ENCODE results near the gene FALEC. TPM values are rescaled to one million over a fixed set of nuclear protein-coding genes. Genes with fewer than 3 reads are reported as not detected.
"Not testable (repeated sequence)": the region's sequence is repeated elsewhere in the genome, so short reads cannot be mapped to it uniquely, and the experiment has no call there.

The FALEC gene
- polyA plus RNA-seq, 5 donors = 0.55 to 0.95 (median 0.76) TPM

DNA sequence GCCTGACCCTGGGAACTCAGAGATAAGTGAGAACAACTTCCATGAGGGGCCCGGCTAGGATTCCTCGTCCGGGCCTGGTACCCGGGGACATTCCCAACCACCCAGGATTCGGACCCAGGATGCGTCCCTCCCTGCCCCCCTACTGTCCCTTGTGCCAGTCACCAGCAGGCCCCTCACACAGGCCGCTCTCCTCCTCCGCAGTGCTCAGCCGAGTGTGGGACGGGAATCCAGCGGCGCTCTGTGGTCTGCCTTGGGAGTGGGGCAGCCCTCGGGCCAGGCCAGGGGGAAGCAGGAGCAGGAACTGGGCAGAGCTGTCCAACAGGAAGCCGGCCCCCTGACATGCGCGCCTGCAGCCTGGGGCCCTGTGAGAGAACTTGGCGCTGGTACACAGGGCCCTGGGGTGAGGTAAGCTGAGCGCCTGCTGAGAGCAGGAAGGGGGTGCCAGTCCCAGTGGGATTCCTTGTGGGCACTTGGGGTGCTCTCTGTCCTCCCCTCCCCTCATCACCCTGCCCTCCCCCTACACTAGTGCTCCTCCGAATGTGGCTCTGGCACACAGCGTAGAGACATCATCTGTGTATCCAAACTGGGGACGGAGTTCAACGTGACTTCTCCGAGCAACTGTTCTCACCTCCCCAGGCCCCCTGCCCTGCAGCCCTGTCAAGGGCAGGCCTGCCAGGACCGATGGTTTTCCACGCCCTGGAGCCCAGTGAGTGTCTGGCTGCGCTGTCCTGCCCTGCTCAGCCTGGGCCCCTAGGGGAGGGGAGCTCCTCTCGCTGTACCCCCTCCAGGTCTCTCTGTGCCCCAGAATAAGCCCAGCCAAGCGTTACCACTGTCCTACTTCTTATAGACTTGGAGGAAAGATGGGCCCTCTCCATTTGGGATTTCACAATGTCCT lies 43.5 kb downstream of the FALEC start:
- no peak for DNase-seq

GRCh38 chr1:150559656-150560010 lies 44.1 kb downstream of the FALEC start:
- DNase-seq = no peak

DNA sequence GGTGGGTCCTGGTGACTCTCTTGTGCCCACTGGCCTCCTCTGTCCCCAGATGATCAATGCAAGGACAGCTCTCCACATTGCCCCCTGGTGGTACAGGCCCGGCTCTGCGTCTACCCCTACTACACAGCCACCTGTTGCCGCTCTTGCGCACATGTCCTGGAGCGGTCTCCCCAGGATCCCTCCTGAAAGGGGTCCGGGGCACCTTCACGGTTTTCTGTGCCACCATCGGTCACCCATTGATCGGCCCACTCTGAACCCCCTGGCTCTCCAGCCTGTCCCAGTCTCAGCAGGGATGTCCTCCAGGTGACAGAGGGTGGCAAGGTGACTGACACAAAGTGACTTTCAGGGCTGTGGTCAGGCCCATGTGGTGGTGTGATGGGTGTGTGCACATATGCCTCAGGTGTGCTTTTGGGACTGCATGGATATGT lies 44.5 kb downstream of the FALEC start:
- DNase-seq = no peak

DNA sequence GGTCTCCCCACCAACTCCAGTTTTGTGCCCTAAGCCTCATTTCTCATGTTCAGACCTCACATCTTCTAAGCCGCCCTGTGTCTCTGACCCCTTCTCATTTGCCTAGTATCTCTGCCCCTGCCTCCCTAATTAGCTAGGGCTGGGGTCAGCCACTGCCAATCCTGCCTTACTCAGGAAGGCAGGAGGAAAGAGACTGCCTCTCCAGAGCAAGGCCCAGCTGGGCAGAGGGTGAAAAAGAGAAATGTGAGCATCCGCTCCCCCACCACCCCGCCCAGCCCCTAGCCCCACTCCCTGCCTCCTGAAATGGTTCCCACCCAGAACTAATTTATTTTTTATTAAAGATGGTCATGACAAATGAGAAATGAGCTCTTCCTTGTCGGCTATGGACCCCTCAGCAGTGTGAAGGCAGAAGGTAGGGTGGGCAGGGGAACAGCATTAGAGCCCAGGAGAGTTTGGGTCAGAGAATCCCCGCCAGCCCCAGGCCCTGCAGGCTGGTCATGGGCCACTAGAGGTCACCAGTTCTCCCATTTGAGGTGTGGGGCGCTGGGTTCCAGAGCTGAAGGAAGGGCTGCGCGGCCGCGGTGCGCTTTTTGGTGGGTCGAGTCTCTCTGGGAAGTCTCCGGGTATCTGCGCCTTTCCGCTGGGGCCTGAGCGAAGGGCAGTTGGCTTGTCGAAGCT lies 45.2 kb downstream of the FALEC start:
- DNase-seq = no peak

DNA sequence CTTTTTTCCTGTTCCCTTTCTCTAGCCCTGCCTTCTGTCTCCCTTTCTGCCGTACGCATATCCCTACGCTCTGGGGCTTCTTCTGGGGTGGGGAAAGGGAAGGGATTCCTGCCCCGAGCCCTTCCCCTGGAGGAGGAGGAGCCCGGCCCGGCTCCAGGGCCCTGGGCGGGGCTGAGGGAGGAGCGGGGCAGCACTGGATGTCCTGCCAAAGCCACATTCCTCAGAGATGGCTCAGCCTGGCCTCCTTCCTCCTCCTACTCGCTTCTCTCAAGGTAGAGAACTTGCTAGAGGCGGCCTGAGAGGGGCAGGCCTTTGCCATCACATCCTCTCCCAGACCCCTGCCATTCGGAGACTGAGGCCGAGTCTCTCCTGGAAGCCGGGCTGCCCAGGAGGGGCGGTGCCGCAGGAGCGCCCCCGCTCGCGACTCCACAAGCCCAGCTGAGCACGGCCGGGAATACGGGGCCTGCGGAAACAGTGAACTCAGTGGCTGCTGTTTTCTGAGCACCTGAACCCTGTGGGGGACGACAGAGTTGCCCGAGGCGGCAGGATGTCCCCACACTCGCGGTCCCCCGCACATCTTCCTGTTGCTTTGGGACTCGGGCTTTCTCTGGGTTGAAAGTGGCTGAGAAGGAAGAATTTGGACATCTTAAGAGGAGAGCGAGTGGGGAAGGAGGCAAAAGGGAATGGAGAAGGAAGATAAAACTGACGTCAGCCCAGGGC lies 45.9 kb downstream of the FALEC start:
- DNase-seq = peak; percentile 96 to 97

- peak; percentile 90 to 92 for DNase-seq
Observed at GRCh38 chr1:150561974-150562445, 46.5 kb downstream of the FALEC start.

- no peak for DNase-seq
Observed at GRCh38 chr1:150562446-150563339, 47.1 kb downstream of the FALEC start.

DNA sequence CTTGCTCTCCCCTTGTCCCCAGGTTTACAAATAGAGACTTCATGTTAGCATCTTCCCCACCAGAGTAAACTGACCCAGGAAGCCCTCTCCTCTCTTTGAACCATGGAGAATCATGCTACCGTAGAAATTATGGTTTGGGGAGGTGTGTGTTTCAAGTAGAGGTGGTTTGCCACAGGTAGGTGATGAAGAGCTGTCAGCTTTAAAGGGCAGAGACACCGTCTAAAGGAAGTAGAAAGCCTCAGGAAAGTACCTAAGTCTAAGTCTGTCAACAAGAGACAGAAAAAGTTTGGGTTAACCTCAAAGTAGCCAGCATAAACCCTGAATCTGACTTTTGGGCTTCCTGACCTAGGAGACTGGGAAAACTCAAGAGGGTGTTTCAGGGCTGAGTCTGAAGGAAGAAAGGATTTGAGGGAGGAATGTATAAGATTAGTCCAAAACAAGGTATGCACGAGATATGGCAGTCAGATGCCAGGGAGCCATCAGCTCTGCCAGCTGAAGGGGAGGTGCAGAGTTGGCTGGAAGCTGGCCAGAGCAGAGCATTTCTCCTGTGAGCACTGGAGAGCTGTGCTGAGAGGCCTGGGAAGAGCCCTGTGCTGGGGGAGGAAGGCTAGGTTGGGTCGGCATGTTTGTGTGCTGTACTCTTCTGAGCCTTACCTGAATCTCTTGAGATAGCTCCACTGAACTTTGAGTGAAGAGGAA lies 47.9 kb downstream of the FALEC start:
- DNase-seq = no peak

GRCh38 chr1:150564051-150564991 lies 48.8 kb downstream of the FALEC start:
- DNase-seq = no peak

DNA sequence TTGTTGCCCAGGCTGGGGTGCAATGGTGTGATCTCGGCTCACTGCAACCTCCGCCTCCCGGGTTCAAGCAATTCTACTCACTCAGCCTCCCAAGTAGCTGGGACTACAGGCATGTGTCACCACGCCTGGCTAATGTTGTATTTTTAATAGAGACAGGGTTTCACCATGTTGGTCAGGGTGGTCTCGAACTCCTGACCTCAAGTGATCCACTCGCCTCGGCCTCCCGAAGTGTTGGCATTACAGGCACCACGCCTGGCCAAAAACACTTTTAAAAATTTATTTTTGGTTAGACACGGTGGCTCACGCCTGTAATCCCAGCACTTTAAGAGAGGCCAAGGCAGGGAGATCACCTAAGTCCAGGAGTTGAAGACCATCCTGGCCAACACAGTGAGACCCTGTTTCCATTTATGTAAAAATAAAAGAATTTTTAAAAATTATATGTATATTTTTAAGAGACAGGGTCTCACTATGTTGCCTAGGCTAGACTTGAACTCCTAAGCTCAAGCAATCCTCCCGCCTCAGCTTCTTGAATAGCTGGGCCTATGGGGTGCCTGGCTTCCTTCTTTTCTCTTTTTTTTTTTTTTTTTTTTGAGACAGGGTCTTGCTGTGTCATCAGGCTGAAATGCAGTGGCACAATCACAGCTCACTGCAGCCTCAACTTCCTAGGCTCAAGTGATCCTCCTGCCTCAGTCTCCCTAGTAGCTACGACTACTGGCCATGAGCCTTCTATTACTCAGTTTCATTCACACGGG lies 49.9 kb downstream of the FALEC start:
- DNase-seq = not testable (repeated sequence)

GRCh38 chr1:150566589-150567340 lies 51.2 kb downstream of the FALEC start:
- no peak for DNase-seq

DNA sequence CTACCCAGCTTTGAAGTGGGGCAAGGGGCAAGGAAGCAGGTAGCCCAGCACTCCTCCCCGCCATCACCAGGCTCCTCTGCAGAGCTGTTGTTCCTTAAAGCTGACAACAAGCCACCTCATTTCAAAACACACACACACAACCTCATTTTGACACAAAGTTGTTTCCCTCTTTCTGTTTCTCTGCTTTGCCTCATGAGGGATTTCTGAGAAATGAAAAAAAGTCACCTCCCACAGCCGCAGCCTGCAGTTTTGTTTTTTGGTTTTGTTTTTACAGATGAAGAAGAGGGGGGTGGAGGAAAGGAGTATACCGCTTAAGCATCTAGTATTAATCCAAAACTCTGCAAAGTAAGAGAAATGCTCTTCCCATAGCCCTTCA lies 51.8 kb downstream of the FALEC start:
- DNase-seq = no peak

GRCh38 chr1:150567717-150568593 lies 52.4 kb downstream of the FALEC start:
- DNase-seq = peak; percentile 87 to 92

DNA sequence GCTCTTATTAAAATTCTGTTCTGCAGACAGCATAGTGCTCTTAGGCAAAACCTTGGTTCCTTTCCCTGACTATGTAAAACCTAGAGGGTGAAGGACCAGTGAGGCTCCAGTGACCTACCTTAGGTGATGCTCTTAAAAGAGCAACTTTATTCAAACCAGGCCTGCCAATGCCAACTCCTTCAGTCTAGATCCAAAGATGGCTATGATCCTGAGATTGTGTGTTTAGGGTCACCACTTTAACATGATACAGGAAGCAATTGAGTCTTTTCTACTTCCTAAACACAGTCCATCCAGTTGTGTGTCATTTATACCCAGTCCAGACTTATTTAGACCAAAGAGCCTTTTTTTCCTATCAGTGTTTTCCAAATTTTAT lies 53.0 kb downstream of the FALEC start:
- no peak for DNase-seq

DNA sequence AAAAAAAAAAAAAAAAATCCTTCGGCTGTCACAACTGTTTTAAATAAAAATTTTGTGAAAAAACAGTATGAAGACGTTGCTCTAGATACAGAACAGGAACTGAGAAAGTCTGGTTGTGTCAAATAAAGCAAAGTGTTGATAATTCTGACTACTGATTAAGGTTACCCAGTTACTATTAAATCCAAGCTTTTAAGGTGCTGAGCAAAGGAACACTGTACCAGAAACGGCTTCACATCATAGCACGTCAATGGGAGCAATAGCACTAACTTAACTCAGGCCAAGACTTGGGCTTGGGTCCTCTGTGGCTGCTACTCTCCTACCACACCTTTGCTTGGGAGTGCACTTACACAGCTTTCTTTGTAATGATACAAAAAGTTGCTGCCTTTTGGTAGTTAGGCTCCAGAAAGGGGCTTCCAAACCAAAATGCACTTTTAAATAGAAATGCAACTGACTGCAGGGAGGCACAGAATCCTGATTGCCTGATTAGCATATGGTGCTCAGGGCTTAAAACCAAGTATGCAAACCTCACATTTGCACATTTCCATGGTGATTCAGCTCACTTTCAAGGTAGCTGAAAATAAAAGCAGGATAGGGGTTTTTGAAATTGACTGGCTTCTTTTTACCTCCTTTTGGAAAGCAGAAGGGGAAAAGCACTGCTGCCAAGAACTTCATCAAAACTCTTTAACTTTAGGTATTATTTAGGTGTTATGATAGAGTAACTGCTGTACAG lies 57.5 kb downstream of the FALEC start:
- DNase-seq = no peak

DNA sequence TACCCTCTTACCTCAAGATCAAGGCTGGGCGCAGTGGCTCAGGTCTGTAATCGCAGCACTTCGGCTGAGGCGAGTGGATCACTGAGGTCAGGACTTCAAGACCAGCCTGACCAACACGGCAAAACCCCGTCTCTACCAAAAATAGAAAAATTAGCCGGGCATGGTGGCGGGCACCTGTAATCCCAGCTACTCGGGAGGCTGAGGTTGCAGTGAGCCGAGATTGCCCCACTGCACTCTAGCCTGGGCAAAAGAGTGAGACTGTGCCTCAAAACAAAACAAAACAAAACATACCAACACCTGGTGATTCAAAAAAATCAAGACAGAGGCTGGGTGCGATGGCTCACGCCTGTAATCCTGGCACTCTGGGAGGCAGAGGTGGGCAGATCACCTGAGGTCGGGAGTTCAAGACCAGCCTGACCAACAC lies 58.1 kb downstream of the FALEC start:
- DNase-seq = not testable (repeated sequence)

Data from right lung (tissue), 5 donors.